Upper lobe of right lung (tissue), 1 donor: ENCODE data around the gene NDUFAB1. TPM values are rescaled to one million over a fixed set of nuclear protein-coding genes. Genes with fewer than 3 reads are reported as not detected.

Experiments
- ATAC-seq: fragments of 200-7000 bp; cut with Tn5 transposase; one replicate; pipeline ENCODE4 v1.9.1; 2020; ENCODE audit warnings: mild to moderate bottlenecking, moderate library complexity
- DNase-seq: peaks from one replicate; pipeline ENCODE4 v3.0.0-alpha.2; 2020
- H3K27ac ChIP-seq: fragments of 200-600 bp; one replicate; pipeline ENCODE4 v1.8.0; 2022
- H3K27me3 ChIP-seq: fragments of 200-600 bp; one replicate; pipeline ENCODE4 v1.8.0; 2022; ENCODE audit warnings: mild to moderate bottlenecking
- H3K36me3 ChIP-seq: fragments of 200-600 bp; one replicate; pipeline ENCODE4 v1.8.0; 2022
- H3K4me1 ChIP-seq: fragments of 200-600 bp; one replicate; pipeline ENCODE4 v1.8.0; 2022
- H3K4me3 ChIP-seq: fragments of 200-600 bp; one replicate; pipeline ENCODE4 v1.8.0; 2022; ENCODE audit warnings: mild to moderate bottlenecking
- H3K9me3 ChIP-seq: fragments of 200-600 bp; one replicate; pipeline ENCODE4 v1.8.0; 2022
- intact Hi-C: fragments of 100-400 bp; cut with DNase I; formaldehyde crosslinking; loops from one replicate; pipeline ENCODE4 v1.11.0; 2022
- total RNA-seq: library from RNA; stranded (reverse); fragmentation: NEBNext Ultra II Directional; extraction: Animal tissue kit (Norgen Biotek cat#: 25700); gene quantifications from one replicate; pipeline ENCODE4 v1.2.1, GENCODE V29; 2021
- TF ChIP-seq, protein P1 (sequence below): fragments of 200-600 bp; IDR thresholded peaks from one replicate; pipeline ENCODE4 v1.8.0; 2022; ENCODE audit warnings: antibody characterized with exemption
- donor health status: DM: no; HTN: yes; CAD: no; lungs with severe emphysema.

Gene NDUFAB1
- total RNA-seq, 1 donor from 2014 or later, result 49.2 TPM

DNA sequence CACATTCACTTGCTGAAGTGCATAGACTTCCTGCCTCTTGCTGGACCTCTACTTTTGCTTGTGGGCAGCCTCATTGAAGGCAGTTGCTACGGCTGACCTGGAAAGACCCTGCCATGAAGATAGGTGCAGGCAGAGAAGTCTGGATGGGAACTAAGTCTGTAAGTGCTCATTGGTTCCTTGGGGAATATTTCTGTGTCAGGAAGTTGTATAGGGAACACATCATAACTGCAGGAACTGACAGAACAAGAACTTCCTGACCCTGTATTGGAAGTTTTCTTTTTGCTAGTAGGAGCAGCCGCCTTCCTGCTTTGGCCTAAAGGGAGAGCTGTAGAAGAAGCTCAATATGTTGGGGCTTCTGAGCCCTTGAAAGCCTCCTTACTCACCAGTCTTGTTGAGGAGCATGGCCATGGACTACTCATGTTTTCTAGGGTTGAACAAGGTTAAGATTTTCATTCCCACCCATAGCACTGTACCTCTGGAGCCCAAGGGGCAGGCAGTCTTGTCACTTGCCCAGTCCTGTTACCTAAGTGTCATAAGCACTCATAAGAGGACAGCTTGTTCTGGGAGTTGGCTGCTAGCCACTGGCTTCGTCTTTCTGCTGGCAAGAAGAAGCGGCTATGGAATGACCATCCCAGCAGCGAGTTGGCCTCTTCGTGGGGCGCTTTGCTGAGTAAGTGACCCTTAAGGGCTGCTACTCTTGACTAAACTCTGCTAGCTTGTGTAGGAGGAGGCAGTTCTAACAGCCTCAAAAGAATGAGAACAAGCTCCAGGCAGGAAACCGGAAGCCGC, 31.3 kb downstream of the NDUFAB1 start:
- DNase-seq (peak; percentile 37), ATAC-seq (no peak)
- TF ChIP-seq, protein P1, sequence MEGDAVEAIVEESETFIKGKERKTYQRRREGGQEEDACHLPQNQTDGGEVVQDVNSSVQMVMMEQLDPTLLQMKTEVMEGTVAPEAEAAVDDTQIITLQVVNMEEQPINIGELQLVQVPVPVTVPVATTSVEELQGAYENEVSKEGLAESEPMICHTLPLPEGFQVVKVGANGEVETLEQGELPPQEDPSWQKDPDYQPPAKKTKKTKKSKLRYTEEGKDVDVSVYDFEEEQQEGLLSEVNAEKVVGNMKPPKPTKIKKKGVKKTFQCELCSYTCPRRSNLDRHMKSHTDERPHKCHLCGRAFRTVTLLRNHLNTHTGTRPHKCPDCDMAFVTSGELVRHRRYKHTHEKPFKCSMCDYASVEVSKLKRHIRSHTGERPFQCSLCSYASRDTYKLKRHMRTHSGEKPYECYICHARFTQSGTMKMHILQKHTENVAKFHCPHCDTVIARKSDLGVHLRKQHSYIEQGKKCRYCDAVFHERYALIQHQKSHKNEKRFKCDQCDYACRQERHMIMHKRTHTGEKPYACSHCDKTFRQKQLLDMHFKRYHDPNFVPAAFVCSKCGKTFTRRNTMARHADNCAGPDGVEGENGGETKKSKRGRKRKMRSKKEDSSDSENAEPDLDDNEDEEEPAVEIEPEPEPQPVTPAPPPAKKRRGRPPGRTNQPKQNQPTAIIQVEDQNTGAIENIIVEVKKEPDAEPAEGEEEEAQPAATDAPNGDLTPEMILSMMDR, result no peak
- Histone ChIP-seq H3K4me3 (no peak overlapping the region), H3K36me3 (peaks cover 98% of the 10 kb centered on the region), H3K4me1 (no peaks in the 10 kb centered on the region), H3K27me3 (no peaks in the 10 kb centered on the region), H3K27ac (no peak overlapping the region), H3K9me3 (no peaks in the 10 kb centered on the region)
- intact Hi-C loops, result no loop called here

DNA sequence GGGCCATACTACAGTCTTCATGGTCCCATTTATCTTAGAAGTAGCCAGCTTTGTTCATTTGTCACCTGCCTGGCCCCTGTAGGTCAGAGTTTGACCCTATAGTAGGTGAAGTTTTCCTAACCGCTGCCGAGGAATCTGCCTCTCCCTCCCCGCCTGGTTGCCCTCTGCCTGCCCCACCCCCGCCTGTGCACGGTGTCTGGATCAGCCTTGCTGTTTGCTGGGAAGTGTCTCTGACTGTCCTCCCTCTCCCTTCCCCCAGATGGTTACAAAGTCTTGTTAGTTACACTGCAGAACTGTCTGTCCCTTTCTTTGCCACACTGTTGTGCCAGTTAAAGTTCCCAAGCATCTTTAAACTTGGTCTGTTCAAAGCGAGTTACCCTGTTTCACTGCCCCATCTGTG, 32.9 kb downstream of the NDUFAB1 start:
- H3K36me3 ChIP-seq, result peaks cover 92% of the 10 kb centered on the region
- H3K27ac ChIP-seq, result no peak overlapping the region
- no peaks in the 10 kb centered on the region for H3K27me3 ChIP-seq
- intact Hi-C loops, result no loop called here
- DNase-seq, result no peak
- ATAC-seq, result no peak
- H3K4me1 ChIP-seq, result peaks cover 13% of the 10 kb centered on the region
- TF ChIP-seq, protein P1, result no peak
- no peaks in the 10 kb centered on the region for H3K9me3 ChIP-seq
- no peak overlapping the region for H3K4me3 ChIP-seq

DNA sequence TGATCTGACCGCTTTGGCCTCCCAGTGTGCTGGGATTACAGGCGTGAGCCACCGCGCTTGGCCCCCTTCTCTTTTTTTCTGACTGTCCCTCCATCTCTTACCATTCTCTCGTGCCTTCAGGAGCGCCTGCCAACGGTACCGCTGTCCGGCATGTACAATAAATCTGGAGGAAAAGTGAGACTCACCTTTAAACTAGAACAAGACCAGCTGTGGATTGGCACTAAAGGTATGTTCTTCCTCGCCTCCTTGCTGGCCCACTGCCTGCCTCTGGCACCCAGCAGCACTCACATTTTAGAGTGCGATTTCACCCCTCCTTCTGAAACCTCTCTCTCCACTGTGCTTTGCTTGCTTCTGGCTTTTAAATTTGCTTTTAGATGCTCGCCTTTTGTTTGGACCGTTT, 33.6 kb downstream of the NDUFAB1 start:
- Histone ChIP-seq H3K4me1 (peaks cover 14% of the 10 kb centered on the region), H3K27ac (no peak overlapping the region), H3K27me3 (no peaks in the 10 kb centered on the region), H3K4me3 (no peak overlapping the region), H3K9me3 (no peaks in the 10 kb centered on the region), H3K36me3 (peaks cover 86% of the 10 kb centered on the region)
- DNase-seq, result no peak
- intact Hi-C loops, result no loop called here
- no peak for ATAC-seq
- TF ChIP-seq, protein P1, result no peak

DNA sequence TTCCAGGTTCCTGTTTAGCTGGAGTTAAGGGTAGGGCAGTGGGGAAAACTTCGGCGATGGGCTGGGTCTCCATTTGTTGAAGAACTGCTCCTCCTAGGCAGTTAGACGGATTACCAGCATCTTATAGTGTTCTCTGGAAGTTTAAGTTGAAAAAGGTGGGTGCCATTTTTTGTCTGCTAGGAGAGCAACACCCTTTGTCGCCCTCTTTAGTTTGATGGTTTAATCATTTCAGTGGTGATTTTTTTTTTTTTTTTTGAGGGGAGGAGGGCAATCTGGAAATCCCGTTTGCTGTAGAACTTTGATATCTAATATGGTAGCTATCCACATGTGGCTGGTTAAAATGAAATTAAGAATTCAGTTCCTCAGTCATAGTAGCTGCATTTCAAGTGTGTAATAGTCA, 34.5 kb downstream of the NDUFAB1 start:
- ATAC-seq, result no peak
- TF ChIP-seq, protein P1, result no peak
- peaks cover 76% of the 10 kb centered on the region for H3K36me3 ChIP-seq

DNA sequence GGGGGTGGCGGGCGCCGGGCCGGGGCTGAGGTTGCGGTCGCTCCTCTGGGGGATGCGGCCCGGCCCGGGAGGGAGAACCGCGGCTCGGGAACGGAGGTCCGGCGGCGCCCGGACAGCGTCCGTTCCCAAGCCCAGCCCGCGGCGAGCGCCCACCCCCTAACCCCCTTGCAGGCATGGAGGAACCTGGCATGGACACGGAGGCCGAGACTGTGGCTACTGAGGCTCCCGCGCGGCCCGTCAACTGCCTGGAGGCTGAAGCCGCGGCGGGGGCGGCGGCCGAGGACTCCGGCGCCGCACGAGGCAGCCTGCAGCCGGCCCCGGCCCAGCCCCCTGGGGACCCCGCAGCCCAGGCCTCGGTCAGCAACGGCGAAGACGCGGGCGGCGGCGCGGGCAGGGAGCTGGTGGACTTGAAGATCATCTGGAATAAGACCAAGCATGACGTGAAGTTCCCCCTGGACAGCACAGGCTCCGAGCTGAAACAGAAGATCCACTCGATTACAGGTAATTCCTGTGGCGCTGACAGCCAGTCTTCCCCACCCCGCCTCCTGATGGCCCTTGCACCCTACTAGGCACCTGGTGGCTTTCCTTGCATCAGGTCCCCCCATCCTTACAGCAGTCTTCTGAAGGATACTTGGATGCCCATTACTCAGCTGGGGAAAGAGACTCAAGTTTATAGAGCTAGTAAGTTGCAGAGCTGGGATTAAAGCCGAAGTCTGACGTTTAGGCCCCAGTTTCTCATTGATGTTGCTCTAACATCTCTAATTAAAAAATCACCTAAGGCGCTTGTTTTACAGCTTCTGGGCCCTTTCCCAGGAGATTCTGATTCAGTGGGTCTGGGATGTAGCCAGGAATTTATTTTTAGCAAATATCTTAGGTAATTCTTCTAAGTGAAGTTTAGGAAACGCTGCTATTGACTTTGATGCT, 38.1 kb downstream of the NDUFAB1 start:
- intact Hi-C loops, result no loop called here
- DNase-seq, result no peak
- peaks cover 44% of the 10 kb centered on the region for H3K36me3 ChIP-seq
- no peaks in the 10 kb centered on the region for H3K27me3 ChIP-seq
- H3K4me3 ChIP-seq, result peak overlapping the region; percentile 77
- TF ChIP-seq, protein P1, result no peak
- H3K9me3 ChIP-seq, result no peaks in the 10 kb centered on the region
- peaks cover 21% of the 10 kb centered on the region for H3K4me1 ChIP-seq
- peak overlapping the region; percentile 84 for H3K27ac ChIP-seq
- peak; percentile 27 for ATAC-seq

More for the DNA sequence above, 34.5 kb downstream of the NDUFAB1 start:
- Histone ChIP-seq H3K27ac (no peak overlapping the region), H3K4me3 (no peak overlapping the region), H3K27me3 (no peaks in the 10 kb centered on the region), H3K9me3 (no peaks in the 10 kb centered on the region), H3K4me1 (peaks cover 15% of the 10 kb centered on the region)
- DNase-seq, result no peak
- intact Hi-C loops, result no loop called here
